GM19463 (cell line): ENCODE results near the gene CRBN.

Experiments used
- ATAC-seq: cut with Tn5 transposase; IDR thresholded peaks from one replicate; pipeline ENCODE4 v1.9.1; 2021; ENCODE audit warnings: mild to moderate bottlenecking, moderate library complexity; ENCODE audit not compliant: unreplicated experiment

Gene CRBN

GRCh38 chr3:3179407-3180094, at the start of gene CRBN:
Gene CRBN, minus strand, starts transcription at chr3:3179691. Its CDS starts 4 bp downstream, at chr3:3179687.
- peak; percentile 99 for ATAC-seq

- no peak for ATAC-seq
Observed at GRCh38 chr3:3227640-3228039, 48.1 kb upstream of the CRBN start.

GRCh38 chr3:3221528-3221927, 42.0 kb upstream of the CRBN start:
- ATAC-seq: no peak

- ATAC-seq: no peak
Observed at GRCh38 chr3:3216401-3216800, 36.9 kb upstream of the CRBN start.

GRCh38 chr3:3212781-3213440, 33.4 kb upstream of the CRBN start:
- no peak for ATAC-seq

GRCh38 chr3:3209714-3210113, 30.2 kb upstream of the CRBN start:
- no peak for ATAC-seq

GRCh38 chr3:3209057-3209456, 29.6 kb upstream of the CRBN start:
- no peak for ATAC-seq

GRCh38 chr3:3201611-3202010, 22.1 kb upstream of the CRBN start:
- ATAC-seq: peak; percentile 88

- peak; percentile 55 for ATAC-seq
Observed at GRCh38 chr3:3200632-3201212, 21.2 kb upstream of the CRBN start.

GRCh38 chr3:3199306-3199705, 19.8 kb upstream of the CRBN start:
- no peak for ATAC-seq

GRCh38 chr3:3196148-3196861, 16.8 kb upstream of the CRBN start:
- no peak for ATAC-seq

- ATAC-seq: no peak
Observed at GRCh38 chr3:3194861-3195260, 15.4 kb upstream of the CRBN start.

GRCh38 chr3:3192286-3192675, 12.8 kb upstream of the CRBN start:
- no peak for ATAC-seq

GRCh38 chr3:3191675-3192285, 12.3 kb upstream of the CRBN start:
- no peak for ATAC-seq

- ATAC-seq: no peak
Observed at GRCh38 chr3:3189961-3190360, 10.5 kb upstream of the CRBN start.

GRCh38 chr3:3189102-3189727, 9.7 kb upstream of the CRBN start:
- ATAC-seq: no peak

GRCh38 chr3:3184876-3185275, 5.4 kb upstream of the CRBN start:
- no peak for ATAC-seq

GRCh38 chr3:3180456-3180855, 965 bp upstream of the CRBN start:
- ATAC-seq: no peak

- ATAC-seq: no peak
Observed at GRCh38 chr3:3178498-3179328, 778 bp downstream of the CRBN start.
